Endothelial cell (in vitro differentiated cells): ENCODE results near the gene PRKAG2. TPM values are rescaled to one million over a fixed set of nuclear protein-coding genes. Genes with fewer than 3 reads are reported as not detected.

Experiments used
- DNase-seq: peaks from one replicate; pipeline ENCODE4 v3.0.0; 2021; ENCODE audit warnings: low spot score
- H3K27ac Mint-ChIP-seq: one replicate; pipeline ENCODE4 v1.8.0; 2021; ENCODE audit warnings: mixed read lengths, inconsistent platforms; ENCODE audit not compliant: unreplicated experiment
- H3K27me3 Mint-ChIP-seq: one replicate; pipeline ENCODE4 v1.8.0; 2021; ENCODE audit warnings: mild to moderate bottlenecking, moderate library complexity, mixed read lengths, inconsistent platforms; ENCODE audit not compliant: unreplicated experiment
- H3K36me3 Mint-ChIP-seq: one replicate; pipeline ENCODE4 v1.8.0; 2021; ENCODE audit warnings: mild to moderate bottlenecking, low read depth, mixed read lengths, inconsistent platforms; ENCODE audit not compliant: unreplicated experiment
- H3K4me1 Mint-ChIP-seq: one replicate; pipeline ENCODE4 v1.8.0; 2021; ENCODE audit warnings: mild to moderate bottlenecking, mixed read lengths, inconsistent platforms; ENCODE audit not compliant: unreplicated experiment
- H3K4me3 Mint-ChIP-seq: one replicate; pipeline ENCODE4 v1.8.0; 2021; ENCODE audit warnings: mild to moderate bottlenecking, mixed read lengths, inconsistent platforms; ENCODE audit not compliant: unreplicated experiment
- H3K9me3 Mint-ChIP-seq: one replicate; pipeline ENCODE4 v1.8.0; 2021; ENCODE audit warnings: mixed read lengths, inconsistent platforms; ENCODE audit not compliant: unreplicated experiment
- total RNA-seq: library from RNA; stranded (reverse); fragmentation: NEBNext Ultra II Directional; extraction: Animal tissue kit (Norgen Biotek cat#: 25700); gene quantifications from one replicate; pipeline ENCODE4 v1.2.1, GENCODE V29; 2021; ENCODE audit not compliant: unreplicated experiment
- TF ChIP-seq, protein P1 (sequence below): fragments of 200-600 bp; sonication (generic); IDR thresholded peaks from one replicate; pipeline ENCODE4 v1.5.0; 2021; ENCODE audit warnings: antibody characterized with exemption; ENCODE audit not compliant: unreplicated experiment

Gene PRKAG2
- total RNA-seq, 1 donor from 2014 or later: 16.0 TPM

DNA sequence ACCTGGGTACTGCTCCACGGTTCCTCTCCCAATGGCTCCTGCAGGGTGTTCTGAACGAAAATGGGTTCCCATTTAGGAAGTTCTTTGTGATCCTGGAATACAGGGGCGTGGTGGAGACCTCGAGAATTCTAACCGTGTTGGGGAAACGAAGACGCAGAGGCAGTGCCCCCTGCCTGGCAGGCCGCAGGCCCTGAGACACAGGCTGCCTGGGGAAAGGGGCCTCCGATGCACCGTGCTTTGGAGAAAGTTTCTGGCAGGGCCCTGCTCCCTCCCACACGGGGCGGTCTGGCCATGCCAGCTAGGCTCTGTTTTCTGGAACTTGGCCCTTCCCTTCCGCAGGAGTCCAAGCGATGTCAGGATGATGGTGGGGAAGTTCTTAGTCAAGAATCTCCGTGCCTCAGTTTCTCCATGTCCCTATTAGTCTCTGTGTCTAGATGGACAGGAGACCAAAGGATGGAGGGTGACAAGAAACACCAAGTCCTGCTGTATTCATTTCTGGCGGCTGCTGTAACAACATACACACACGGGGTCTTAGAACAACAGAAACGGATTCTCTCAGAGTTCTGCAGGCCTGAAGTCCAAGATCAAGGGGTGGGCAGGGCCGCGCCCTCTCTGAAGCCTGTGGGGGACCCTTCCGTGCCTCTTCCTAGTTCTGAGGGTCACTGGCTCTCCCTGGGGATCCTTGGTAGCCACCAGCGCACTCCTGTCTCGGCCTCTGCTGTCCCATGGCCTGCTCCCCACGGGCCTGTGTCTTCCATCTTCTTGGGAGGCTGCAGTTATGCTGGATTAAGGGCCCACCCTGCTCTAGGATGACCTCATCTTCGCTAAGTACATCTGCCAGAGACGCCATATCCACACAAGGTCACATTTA, 27.7 kb downstream of the PRKAG2 start:
- Mint-ChIP-seq H3K4me1 (no peaks in the 10 kb centered on the region), H3K9me3 (no peaks in the 10 kb centered on the region), H3K36me3 (no peaks in the 10 kb centered on the region), H3K27ac (no peak overlapping the region), H3K4me3 (no peak overlapping the region), H3K27me3 (peaks cover 5% of the 10 kb centered on the region)
- TF ChIP-seq, protein P1, sequence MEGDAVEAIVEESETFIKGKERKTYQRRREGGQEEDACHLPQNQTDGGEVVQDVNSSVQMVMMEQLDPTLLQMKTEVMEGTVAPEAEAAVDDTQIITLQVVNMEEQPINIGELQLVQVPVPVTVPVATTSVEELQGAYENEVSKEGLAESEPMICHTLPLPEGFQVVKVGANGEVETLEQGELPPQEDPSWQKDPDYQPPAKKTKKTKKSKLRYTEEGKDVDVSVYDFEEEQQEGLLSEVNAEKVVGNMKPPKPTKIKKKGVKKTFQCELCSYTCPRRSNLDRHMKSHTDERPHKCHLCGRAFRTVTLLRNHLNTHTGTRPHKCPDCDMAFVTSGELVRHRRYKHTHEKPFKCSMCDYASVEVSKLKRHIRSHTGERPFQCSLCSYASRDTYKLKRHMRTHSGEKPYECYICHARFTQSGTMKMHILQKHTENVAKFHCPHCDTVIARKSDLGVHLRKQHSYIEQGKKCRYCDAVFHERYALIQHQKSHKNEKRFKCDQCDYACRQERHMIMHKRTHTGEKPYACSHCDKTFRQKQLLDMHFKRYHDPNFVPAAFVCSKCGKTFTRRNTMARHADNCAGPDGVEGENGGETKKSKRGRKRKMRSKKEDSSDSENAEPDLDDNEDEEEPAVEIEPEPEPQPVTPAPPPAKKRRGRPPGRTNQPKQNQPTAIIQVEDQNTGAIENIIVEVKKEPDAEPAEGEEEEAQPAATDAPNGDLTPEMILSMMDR: no peak
- DNase-seq: no peak

GRCh38 chr7:151847681-151848081, 29.2 kb downstream of the PRKAG2 start:
- no peaks in the 10 kb centered on the region for H3K36me3 Mint-ChIP-seq
- H3K27me3 Mint-ChIP-seq: no peaks in the 10 kb centered on the region
- DNase-seq: no peak
- H3K27ac Mint-ChIP-seq: no peak overlapping the region
- H3K9me3 Mint-ChIP-seq: peaks cover 4% of the 10 kb centered on the region
- TF ChIP-seq, protein P1: no peak
- no peaks in the 10 kb centered on the region for H3K4me1 Mint-ChIP-seq
- no peak overlapping the region for H3K4me3 Mint-ChIP-seq

- H3K9me3 Mint-ChIP-seq: peaks cover 4% of the 10 kb centered on the region
- no peak overlapping the region for H3K27ac Mint-ChIP-seq
- DNase-seq: no peak
- no peak overlapping the region for H3K4me3 Mint-ChIP-seq
- H3K27me3 Mint-ChIP-seq: no peaks in the 10 kb centered on the region
- H3K4me1 Mint-ChIP-seq: no peaks in the 10 kb centered on the region
- TF ChIP-seq, protein P1: no peak
- no peaks in the 10 kb centered on the region for H3K36me3 Mint-ChIP-seq
Observed at GRCh38 chr7:151847136-151847535, 29.8 kb downstream of the PRKAG2 start.

- TF ChIP-seq, protein P1: no peak
- Mint-ChIP-seq H3K9me3 (peaks cover 4% of the 10 kb centered on the region), H3K4me3 (no peak overlapping the region), H3K27ac (no peak overlapping the region), H3K27me3 (no peaks in the 10 kb centered on the region), H3K4me1 (no peaks in the 10 kb centered on the region), H3K36me3 (no peaks in the 10 kb centered on the region)
- no peak for DNase-seq
Observed at GRCh38 chr7:151845412-151846205, 31.3 kb downstream of the PRKAG2 start.

GRCh38 chr7:151844825-151845200, 32.1 kb downstream of the PRKAG2 start:
- H3K9me3 Mint-ChIP-seq: peaks cover 4% of the 10 kb centered on the region
- TF ChIP-seq, protein P1: no peak
- H3K36me3 Mint-ChIP-seq: no peaks in the 10 kb centered on the region
- H3K4me1 Mint-ChIP-seq: no peaks in the 10 kb centered on the region
- DNase-seq: no peak
- peaks cover 2% of the 10 kb centered on the region for H3K27me3 Mint-ChIP-seq
- H3K4me3 Mint-ChIP-seq: no peak overlapping the region
- H3K27ac Mint-ChIP-seq: no peak overlapping the region
